Hepatocyte (in vitro differentiated cells): ENCODE data around the gene LSM14A. TPM values are rescaled to one million over a fixed set of nuclear protein-coding genes. Genes with fewer than 3 reads are reported as not detected.

Experiments used
- DNase-seq: peaks from one replicate; pipeline ENCODE4 v3.0.0-alpha.2; 2016; ENCODE audit warnings: low spot score
- H2AFZ ChIP-seq: fragments of 200-600 bp; sonication (generic); 2 replicates; pipeline ENCODE4 v1.6.0; 2016; ENCODE audit warnings: antibody characterized with exemption, mild to moderate bottlenecking
- H3K27ac ChIP-seq: fragments of 200-600 bp; sonication (generic); 2 replicates; pipeline ENCODE4 v1.5.1; 2016; ENCODE audit warnings: mild to moderate bottlenecking
- H3K27me3 ChIP-seq: fragments of 200-600 bp; sonication (generic); 2 replicates; pipeline ENCODE4 v1.6.1; 2016
- H3K36me3 ChIP-seq: fragments of 200-600 bp; sonication (generic); replicated peaks from 2 replicates; pipeline ENCODE4 v1.5.1; 2016; ENCODE audit warnings: low read depth; ENCODE audit not compliant: insufficient read depth
- H3K4me1 ChIP-seq: fragments of 200-600 bp; sonication (generic); 2 replicates; pipeline ENCODE4 v1.5.1; 2016; ENCODE audit warnings: mild to moderate bottlenecking, moderate library complexity; ENCODE audit not compliant: insufficient read depth
- H3K4me2 ChIP-seq: fragments of 200-600 bp; sonication (generic); 2 replicates; pipeline ENCODE4 v1.6.0; 2016
- H3K4me3 ChIP-seq: fragments of 200-600 bp; sonication (generic); 2 replicates; pipeline ENCODE4 v1.5.1; 2016; ENCODE audit warnings: mild to moderate bottlenecking
- H3K79me2 ChIP-seq: fragments of 200-600 bp; sonication (generic); 2 replicates; pipeline ENCODE4 v1.6.0; 2017; ENCODE audit warnings: mild to moderate bottlenecking
- H3K9me2 ChIP-seq: fragments of 200-600 bp; sonication (generic); replicated peaks from 2 replicates; pipeline ENCODE4 v1.6.0; 2017; ENCODE audit warnings: mild to moderate bottlenecking; ENCODE audit not compliant: insufficient read depth
- H3K9me3 ChIP-seq: fragments of 200-600 bp; sonication (generic); 2 replicates; pipeline ENCODE4 v1.5.1; 2016; ENCODE audit warnings: low read depth, mild to moderate bottlenecking
- H4K20me1 ChIP-seq: fragments of 200-600 bp; sonication (generic); 2 replicates; pipeline ENCODE4 v1.6.0; 2016; ENCODE audit warnings: mild to moderate bottlenecking; ENCODE audit not compliant: insufficient read depth, poor library complexity, severe bottlenecking
- CTCF ChIP-seq: fragments of 200-600 bp; sonication (generic); IDR thresholded peaks from 2 replicates; pipeline ENCODE4 v1.5.1; 2016; ENCODE audit warnings: antibody characterized with exemption, mild to moderate bottlenecking; ENCODE audit not compliant: poor library complexity
- EZH2 ChIP-seq: fragments of 200-600 bp; sonication (generic); IDR thresholded peaks from 2 replicates; pipeline ENCODE4 v1.6.1; 2016; ENCODE audit warnings: antibody characterized with exemption, mild to moderate bottlenecking, borderline replicate concordance
- EZH2phosphoT487 ChIP-seq: fragments of 200-600 bp; sonication (generic); IDR thresholded peaks from one replicate; pipeline ENCODE4 v1.6.1; 2018; ENCODE audit warnings: antibody characterized with exemption, mild to moderate bottlenecking, low read depth, moderate library complexity; ENCODE audit not compliant: unreplicated experiment, severe bottlenecking
- WGBS: methylation state at CpG from one replicate; pipeline ENCODE4 v1.1.6; 2016; ENCODE audit warnings: low lambda C conversion rate; ENCODE audit errors: missing lambda C conversion rate; 5-methylcytosine and 5-hydroxymethylcytosine counted together
- polyA plus RNA-seq: library from polyadenylated mRNA; unstranded; fragments of >200 nt; fragmentation: Nextera tagmentation; extraction: Ambion mirVana; gene quantifications from 2 replicates; pipeline ENCODE4 v1.2.1, GENCODE V29; 2016
- total RNA-seq: library from RNA; depleted of rRNA; stranded (reverse); fragments of >200 nt; gene quantifications from 2 replicates; pipeline ENCODE4 v1.2.3, GENCODE V29; 2014

The LSM14A gene
- total and polyA plus RNA-seq, 2 experiments from 2014 or later: 64.7 to 96.5 TPM

DNA sequence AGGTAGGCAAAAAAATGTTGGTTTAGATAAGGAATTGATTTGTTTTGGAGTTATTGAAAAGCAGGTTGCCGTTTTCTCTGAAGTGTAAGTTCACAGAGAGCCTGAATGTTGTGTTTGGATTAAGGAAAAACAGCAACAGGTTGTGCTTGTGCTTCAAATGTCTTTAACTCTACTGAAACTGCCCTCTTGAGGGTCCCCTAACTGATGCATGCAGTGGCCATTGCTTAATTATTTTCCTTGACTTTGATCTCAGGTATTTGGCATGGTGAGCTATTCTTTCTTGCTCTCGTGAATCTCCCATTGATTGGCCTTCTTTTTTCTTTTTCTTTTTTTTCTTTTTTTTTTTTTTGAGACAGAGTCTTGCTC lies 85.2 kb downstream of the LSM14A start:
- H3K9me2 ChIP-seq: no peaks in the 10 kb centered on the region
- no peak overlapping the region for H2AFZ ChIP-seq
- no peak for DNase-seq
- H3K27ac ChIP-seq: no peak overlapping the region
- no peaks in the 10 kb centered on the region for H3K9me3 ChIP-seq
- no peaks in the 10 kb centered on the region for H3K27me3 ChIP-seq
- H4K20me1 ChIP-seq: peaks cover 11% of the 10 kb centered on the region
- H3K36me3 ChIP-seq: no peaks in the 10 kb centered on the region
- no peak overlapping the region for H3K4me2 ChIP-seq
- no peak for TF ChIP-seq EZH2phosphoT487
- no peak for TF ChIP-seq CTCF
- no peak for TF ChIP-seq EZH2
- H3K4me3 ChIP-seq: no peak overlapping the region
- WGBS: 95% methylated on average over 2 of the region's 2 CpGs
- H3K79me2 ChIP-seq: peaks cover 72% of the 10 kb centered on the region
- peaks cover 30% of the 10 kb centered on the region for H3K4me1 ChIP-seq

- no peak for DNase-seq
- Histone ChIP-seq H3K36me3 (no peaks in the 10 kb centered on the region), H3K4me3 (no peak overlapping the region), H2AFZ (no peak overlapping the region), H3K4me2 (no peak overlapping the region), H4K20me1 (peaks cover 16% of the 10 kb centered on the region), H3K79me2 (peaks cover 90% of the 10 kb centered on the region), H3K27ac (no peak overlapping the region), H3K9me2 (no peaks in the 10 kb centered on the region), H3K4me1 (peaks cover 30% of the 10 kb centered on the region), H3K9me3 (no peaks in the 10 kb centered on the region), H3K27me3 (no peaks in the 10 kb centered on the region)
- no peak for TF ChIP-seq EZH2
- TF ChIP-seq EZH2phosphoT487: no peak
- no peak for TF ChIP-seq CTCF
- 89% methylated on average over 3 of the region's 3 CpGs for WGBS
Measured at GRCh38 chr19:34259367-34260095, 87.2 kb downstream of the LSM14A start.

DNA sequence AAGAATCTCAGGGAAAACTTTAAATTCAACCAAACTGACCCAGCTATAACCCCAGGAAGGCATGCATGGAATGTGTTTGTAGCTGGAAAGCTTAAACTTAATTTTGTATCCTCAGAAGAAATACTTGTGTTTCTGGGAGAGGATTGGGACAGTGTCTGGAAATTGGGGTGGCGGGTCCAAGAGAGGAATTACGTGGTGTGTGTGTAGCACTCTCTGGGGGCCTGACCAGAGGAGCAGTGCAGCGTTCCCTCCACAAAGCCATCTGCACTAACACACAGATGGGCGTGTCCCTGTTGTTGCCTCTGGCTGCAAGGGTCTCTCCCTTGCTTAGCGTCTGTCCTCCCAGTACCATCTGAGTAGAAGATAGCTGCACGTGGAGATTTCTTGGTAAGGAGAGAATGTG lies 88.5 kb downstream of the LSM14A start:
- peaks cover 23% of the 10 kb centered on the region for H3K4me1 ChIP-seq
- H3K36me3 ChIP-seq: no peaks in the 10 kb centered on the region
- H2AFZ ChIP-seq: no peak overlapping the region
- H3K9me2 ChIP-seq: no peaks in the 10 kb centered on the region
- no peaks in the 10 kb centered on the region for H3K9me3 ChIP-seq
- H3K4me2 ChIP-seq: peak overlapping the region; percentile 65
- H3K27ac ChIP-seq: peak overlapping the region; percentile 12
- TF ChIP-seq EZH2phosphoT487 (no peak), CTCF (no peak), EZH2 (no peak)
- peak; percentile 33 for DNase-seq
- peaks cover 95% of the 10 kb centered on the region for H3K79me2 ChIP-seq
- H4K20me1 ChIP-seq: peaks cover 22% of the 10 kb centered on the region
- H3K4me3 ChIP-seq: no peak overlapping the region
- WGBS: 13% methylated on average over 6 of the region's 6 CpGs
- H3K27me3 ChIP-seq: no peaks in the 10 kb centered on the region
